Omental fat pad (tissue), 4 donors: Measurements from ENCODE around the gene TLR4. TPM values are rescaled to one million over a fixed set of nuclear protein-coding genes. Genes with fewer than 3 reads are reported as not detected.

Source experiments
- ATAC-seq: fragments of 150-250 bp; one replicate; pipeline ENCODE4 v1.9.1; 2016; ENCODE audit warnings: mild to moderate bottlenecking, moderate library complexity; ENCODE audit not compliant: low FRiP score
- DNase-seq: peaks from one replicate; pipeline ENCODE4 v3.0.0-alpha.2; 2019; ENCODE audit warnings: low spot score
- total RNA-seq, 4 donors: library from RNA; depleted of rRNA; stranded (reverse); fragments of >200 nt; gene quantifications; one replicate each; pipeline ENCODE4 v1.1.0, GENCODE V29; 2016
- TF ChIP-seq, protein P1 (sequence below), 3 donors: fragments of 450-650 bp; IDR thresholded peaks; one replicate each; pipeline ENCODE4 v1.5.1; 2016 to 2017; ENCODE audit warnings: antibody characterized with exemption in 3 of 3, mild to moderate bottlenecking in 3 of 3, moderate library complexity in 2 of 3

TLR4 gene
- total RNA-seq, 4 donors from 2014 or later = 89.1 to 129 (median 107) TPM

DNA sequence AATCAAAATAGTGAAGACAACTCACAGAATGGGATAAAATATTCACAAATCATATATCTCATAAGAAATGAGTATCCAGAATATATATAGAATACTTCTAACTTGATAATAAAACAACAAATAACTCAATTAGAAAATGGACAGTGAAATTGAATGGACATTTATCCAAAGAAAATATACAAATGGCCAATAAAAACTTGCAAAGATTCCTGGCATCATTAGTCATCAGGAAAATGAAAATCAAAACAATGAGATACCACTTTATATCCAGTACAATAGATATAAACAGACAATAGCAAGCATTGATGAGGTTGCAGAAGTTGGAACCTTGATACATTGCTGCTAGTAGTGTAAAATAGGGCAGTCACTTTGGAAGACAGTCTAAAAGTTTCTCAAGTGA, 12.8 kb upstream of the TLR4 start:
- DNase-seq (no peak), ATAC-seq (no peak)
- TF ChIP-seq, protein P1, sequence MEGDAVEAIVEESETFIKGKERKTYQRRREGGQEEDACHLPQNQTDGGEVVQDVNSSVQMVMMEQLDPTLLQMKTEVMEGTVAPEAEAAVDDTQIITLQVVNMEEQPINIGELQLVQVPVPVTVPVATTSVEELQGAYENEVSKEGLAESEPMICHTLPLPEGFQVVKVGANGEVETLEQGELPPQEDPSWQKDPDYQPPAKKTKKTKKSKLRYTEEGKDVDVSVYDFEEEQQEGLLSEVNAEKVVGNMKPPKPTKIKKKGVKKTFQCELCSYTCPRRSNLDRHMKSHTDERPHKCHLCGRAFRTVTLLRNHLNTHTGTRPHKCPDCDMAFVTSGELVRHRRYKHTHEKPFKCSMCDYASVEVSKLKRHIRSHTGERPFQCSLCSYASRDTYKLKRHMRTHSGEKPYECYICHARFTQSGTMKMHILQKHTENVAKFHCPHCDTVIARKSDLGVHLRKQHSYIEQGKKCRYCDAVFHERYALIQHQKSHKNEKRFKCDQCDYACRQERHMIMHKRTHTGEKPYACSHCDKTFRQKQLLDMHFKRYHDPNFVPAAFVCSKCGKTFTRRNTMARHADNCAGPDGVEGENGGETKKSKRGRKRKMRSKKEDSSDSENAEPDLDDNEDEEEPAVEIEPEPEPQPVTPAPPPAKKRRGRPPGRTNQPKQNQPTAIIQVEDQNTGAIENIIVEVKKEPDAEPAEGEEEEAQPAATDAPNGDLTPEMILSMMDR (IDR thresholded peaks at IDR 0.05) = no peak

DNA sequence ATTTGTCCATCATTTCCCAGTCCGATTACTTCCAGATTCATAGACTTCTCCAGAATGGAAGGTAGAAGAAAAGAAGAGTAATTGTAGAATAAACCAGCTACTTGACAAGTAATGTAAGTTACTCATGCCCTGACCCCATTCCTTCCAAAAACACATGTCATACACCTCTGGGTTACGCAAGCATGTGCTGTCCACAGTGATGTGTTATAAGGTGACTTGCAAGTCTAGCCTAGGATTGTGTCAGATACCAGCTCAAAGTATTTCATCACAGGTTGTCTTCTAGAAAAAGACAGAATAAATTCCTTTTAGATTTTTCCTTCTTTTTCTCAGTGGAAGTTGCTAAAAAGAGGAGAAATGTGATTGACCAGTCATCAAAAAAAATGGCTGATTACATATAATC, 8.0 kb upstream of the TLR4 start:
- ATAC-seq (no peak), DNase-seq (no peak)
- TF ChIP-seq, protein P1 (IDR thresholded peaks at IDR 0.05) = no peak

DNA sequence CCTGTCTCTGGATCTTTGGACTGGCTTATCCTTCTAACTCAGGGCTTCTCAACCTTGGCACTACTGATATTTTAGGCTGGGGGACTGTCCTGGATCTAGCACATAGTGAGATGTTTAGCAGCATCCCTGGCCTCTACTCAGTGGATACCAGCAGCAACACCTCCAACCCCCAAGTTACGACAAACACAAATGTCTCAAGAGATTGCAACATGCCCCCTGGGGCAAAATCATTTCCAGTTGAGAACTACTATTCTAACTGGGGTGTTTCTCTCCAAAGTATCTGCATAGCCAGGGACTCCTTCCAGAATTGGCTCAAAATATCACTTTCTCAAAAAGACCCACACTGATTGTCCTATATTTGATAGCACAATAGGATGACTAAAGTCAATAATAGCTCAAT, 7.2 kb upstream of the TLR4 start:
- DNase-seq (no peak), ATAC-seq (no peak)
- TF ChIP-seq, protein P1 (IDR thresholded peaks at IDR 0.05) = no peak

DNA sequence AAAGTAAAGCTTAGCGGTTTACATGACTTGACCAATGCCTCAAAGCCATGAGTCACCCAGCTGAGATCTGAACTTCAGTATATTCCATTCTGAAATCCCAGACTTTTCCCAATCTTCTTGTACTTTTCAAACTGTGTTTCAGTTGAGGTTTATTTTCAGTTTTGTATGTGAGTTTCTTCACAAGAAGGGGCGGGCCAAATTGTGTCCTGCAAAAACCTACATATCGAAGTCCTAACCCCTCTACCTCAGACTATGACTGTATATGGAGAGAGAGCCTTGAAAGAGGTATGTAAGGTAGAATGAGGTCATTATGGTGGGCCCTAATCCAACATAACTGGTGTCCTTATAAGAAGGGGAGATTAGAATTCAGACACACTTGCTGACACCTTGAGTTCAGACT, 666 bp upstream of the TLR4 start:
- TF ChIP-seq, protein P1 (IDR thresholded peaks at IDR 0.05) = no peak
- peak; percentile 47 for ATAC-seq
- DNase-seq = no peak

DNA sequence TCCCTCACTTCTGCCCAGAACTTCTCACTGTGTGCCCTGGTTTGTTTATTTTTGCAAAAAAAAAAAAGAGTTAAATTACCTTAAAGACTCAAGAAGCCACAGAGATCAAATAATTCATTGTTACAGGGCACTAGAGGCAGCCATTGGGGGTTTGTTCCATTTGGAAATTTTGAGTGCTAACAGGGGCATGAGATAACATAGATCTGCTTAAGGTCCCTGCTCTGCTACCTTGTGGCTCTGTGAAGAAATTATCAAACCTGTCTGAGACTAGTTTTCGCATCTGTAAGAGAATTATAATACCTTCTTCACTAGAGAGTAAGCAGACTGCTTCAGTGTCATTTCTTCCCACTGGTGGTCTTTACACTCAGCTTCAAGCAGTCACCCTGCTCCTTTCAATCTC, 394 bp downstream of the TLR4 start:
- TF ChIP-seq, protein P1 (IDR thresholded peaks at IDR 0.05) = no peak
- no peak for ATAC-seq
- DNase-seq = no peak

DNA sequence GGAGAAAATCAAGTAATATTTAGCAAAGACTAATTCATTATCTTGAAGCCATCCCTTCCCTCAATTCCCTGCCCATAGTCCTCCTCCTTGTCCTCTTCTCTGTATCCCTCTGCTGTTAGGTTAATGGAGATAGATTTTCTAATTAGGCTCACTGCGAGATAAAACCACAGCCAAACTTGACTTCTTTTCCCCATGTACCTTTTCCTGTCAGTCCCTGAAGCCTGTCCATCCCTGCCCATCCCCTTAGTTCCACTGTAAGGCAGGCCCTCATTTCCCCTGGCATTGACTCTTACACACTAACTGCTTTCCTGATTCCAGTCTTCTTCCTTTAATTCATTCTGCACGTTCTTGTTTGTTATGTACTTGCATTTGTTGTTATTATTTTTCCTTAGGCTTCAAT, 1.2 kb downstream of the TLR4 start:
- no peak for DNase-seq
- TF ChIP-seq, protein P1 (IDR thresholded peaks at IDR 0.05) = no peak
- ATAC-seq = no peak

DNA sequence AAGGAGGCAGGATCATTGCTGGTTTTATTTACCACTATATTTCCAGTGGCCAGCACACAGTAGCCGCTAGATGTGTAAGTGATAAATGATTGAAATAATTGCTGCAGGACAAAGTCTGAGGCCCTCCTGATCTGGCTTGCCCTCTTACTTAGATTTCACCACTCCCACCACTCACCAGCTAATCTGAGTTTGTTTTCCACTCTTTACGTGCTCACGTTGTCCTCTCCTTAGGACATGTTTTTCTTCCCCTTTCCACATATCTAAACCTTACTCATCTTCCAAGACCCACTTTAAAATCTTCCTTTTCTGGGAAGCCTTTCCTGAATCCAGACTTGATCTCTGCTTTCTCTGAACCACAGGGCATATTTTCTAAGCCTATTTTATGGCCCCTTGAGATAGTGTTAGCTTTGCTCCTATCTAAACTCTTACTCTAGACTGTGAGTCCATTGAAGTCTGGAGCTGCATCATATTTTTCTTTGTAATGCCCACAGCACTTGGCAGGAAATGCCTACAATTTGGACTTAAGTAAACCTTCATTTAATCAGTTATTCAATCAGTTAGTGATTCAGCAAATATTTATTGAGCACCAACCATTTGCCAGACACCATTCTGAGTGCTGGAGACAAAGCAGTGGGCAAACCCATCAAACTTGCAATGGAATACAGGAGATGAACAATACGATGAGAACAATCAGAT, 2.4 kb downstream of the TLR4 start:
- TF ChIP-seq, protein P1 (IDR thresholded peaks at IDR 0.05) = no peak
- DNase-seq (no peak), ATAC-seq (no peak)
